T follicular helper cell (primary cell): ENCODE results near the gene MGAT4B.
A peak's percentile ranks its signal among the peaks of the same experiment; 100 is the strongest.

Source experiments
- DNase-seq: peaks from one replicate; pipeline ENCODE4 v3.0.0-alpha.2; 2020; ENCODE audit warnings: low read depth

MGAT4B gene

GRCh38 chr5:179825655-179826182 lies 19.1 kb upstream of the MGAT4B start:
- no peak for DNase-seq

DNA sequence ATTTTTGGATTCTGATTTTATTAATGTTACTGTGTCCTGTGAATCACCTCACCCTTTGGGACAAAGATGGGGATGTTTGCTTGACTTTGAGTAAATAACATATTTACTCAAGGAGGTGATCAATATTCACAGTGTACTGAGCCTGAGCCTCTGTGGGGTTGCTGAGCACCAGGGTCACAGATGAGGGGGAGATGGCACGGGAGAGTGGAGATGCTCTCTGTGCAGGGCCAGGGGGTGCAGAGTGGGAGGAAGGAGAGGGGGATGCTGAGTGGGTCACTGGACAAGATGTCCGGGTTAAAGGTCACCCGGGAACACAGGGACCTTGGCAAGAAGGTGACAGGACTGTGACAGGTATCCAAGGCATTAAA lies 18.1 kb upstream of the MGAT4B start:
- no peak for DNase-seq

- DNase-seq = no peak
These were observed 17.5 kb upstream of the MGAT4B start for GRCh38 chr5:179823937-179824744.

GRCh38 chr5:179822444-179822990 lies 15.9 kb upstream of the MGAT4B start:
- DNase-seq = no peak

DNA sequence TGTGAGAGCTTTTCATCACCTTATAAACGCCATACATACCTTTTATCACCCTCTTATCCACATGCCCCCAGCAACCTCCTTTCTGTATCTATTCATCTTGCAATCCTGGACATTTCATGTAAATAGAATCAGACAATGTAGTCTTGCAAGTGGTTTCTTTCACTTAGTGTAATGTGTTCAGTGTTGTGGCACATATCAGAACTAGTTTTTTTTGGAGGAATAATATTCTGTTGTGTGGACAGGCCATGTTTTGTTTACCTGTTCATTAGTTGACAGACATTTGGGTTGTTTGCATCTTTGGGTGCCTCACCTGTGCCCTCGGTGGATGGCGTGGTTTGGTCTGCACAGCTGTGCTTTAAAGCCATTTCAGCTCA lies 15.4 kb upstream of the MGAT4B start:
- no peak for DNase-seq

DNA sequence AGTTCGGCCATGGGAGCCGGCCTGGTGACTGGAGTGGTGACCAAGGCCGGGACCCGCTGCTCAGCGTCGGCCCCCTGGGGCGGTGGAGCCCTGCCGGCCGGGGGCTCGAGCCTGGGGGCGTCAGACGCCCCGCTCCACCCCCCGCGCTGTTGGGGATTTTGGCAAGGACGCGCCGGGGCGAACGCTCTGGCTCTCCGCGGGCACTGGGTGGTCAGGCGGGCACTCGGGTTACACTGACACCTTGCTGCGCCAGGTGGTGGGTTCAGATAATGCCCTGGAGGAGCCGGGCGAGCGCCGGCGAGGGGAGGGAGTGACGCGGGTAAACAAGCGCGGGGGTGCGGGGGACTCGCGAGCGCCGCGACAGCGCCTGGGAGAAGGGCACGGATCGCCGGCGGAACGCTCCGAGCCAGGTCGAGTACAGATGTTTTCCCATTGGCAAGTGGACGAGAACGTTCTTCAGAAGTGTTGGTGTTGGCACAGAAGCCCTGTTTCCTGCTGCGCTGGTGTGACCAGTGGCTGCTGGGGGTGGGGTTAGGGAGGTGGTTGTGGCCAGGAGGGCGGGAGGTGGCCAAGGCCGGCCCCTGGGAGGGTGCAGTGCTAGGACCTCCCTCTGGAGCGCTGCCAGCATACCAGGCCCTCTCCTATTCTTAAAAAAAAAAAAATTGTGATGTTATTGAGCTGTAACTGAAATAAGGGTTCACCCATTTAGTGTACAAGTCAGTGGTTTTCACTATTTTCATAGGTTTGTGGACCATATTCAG lies 14.8 kb upstream of the MGAT4B start:
- DNase-seq = peak; percentile 81

- DNase-seq = peak; percentile 71
These were observed 14.0 kb upstream of the MGAT4B start, which contains the start of gene SQSTM1 for GRCh38 chr5:179820483-179821297. Gene SQSTM1, plus strand, starts transcription at chr5:179820905. Its CDS starts 32 bp downstream, at chr5:179820937.

- DNase-seq = no peak
These were observed 13.4 kb upstream of the MGAT4B start for GRCh38 chr5:179820127-179820482.

DNA sequence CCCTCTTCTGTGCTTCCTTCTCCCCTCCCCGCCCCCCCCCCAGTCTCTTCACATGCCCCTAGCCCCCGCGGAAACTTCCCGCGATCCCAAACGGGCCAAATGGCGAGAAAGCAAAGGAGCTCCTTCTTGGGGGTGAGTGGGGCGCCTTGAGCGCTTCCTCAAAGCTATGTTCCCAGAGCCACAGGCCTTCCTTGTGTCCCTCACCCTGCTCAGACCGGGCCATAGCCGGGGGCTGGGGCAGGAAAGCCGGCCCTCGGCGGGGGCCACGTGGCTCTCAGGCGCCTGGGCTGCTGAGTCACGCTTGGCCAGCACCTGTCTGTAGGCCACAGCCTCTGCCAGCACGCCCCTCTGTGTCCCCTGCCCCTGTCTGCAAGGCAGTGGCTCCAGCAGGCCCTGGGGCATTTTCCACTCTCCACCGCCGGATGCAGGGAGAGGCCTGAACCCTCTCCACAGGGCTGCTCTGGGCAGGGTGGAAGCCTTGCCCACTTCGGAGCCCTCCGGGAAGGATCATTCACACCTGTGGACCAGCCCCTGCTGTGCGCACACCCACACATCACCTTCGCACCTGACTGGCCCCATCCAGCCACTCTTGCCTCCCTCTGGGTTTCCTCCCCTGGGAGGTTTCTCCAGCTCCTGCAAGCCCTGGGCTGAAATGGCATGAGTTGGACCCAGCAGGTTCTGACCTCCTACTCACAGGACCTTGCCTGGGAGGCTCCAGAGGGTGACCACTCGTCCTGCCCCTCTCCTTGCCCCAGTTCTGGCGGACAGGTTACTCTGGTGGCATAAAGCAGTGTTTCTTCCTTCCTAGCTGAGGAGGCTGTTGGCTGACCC lies 12.8 kb upstream of the MGAT4B start:
- no peak for DNase-seq

GRCh38 chr5:179818746-179819295 lies 12.2 kb upstream of the MGAT4B start:
- peak; percentile 76 for DNase-seq

GRCh38 chr5:179817890-179818745 lies 11.5 kb upstream of the MGAT4B start:
- DNase-seq = no peak

DNA sequence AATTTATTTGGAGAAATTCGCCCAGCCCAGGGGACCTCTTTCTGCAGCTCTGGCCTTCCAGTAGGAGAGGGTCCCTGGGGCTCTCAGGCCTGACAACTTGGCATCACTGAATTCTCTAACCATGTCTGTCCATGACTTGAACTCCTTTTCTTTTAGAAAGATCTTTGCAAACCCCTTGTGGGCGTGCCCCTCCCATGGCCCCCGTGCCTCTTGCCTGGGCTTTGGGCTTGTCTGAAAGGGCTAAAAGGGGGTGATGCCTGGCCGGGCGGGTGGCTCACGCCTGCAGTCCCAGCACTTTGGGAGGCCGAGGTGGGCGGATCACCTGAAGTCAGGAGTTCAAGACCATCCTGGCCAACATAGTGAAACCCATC lies 10.8 kb upstream of the MGAT4B start:
- no peak for DNase-seq

GRCh38 chr5:179816796-179817469 lies 10.3 kb upstream of the MGAT4B start:
- no peak for DNase-seq

- no peak for DNase-seq
These were observed 9.7 kb upstream of the MGAT4B start for GRCh38 chr5:179816401-179816795.

DNA sequence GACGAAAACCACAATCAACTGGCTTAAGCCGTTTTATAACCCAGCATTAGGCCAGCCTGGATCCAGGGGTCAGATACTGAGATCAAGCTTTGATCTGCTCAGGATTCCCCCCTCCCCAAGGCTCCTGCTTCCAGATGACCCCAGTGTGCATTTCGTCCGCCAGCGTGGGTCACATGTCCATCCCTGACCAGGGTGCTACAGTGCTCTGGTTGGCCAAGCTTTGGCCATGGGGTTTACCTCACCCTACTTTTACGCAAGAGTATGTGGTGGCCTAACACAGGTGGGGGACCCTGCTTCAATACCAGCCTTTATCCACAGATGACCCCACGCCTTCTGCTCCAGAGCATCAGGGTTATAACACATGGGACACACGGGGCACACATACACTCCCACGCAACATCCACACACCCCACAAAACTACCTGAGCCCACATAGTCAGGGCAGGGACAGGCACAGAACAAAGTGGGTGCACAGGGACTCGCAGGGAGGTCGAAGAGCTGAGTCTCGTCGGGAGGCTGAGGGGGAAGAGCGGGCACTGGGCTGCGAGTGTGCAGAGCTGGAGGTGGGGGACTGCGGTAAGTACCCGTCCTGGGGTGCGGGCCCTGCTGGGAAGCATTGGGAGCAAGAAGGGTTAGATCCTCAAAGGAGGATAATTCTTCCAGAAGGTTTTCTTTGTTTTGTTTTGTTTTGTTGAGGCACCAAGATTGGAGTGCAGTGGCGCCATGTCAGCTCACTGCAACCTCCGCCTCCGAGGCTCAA lies 9.0 kb upstream of the MGAT4B start:
- no peak for DNase-seq

GRCh38 chr5:179814090-179814489 lies 7.4 kb upstream of the MGAT4B start:
- no peak for DNase-seq

- no peak for DNase-seq
These were observed 6.4 kb upstream of the MGAT4B start for GRCh38 chr5:179812997-179813607.
